ENCODE results near the gene INPPL1. TPM values are rescaled to one million over a fixed set of nuclear protein-coding genes. Genes with fewer than 3 reads are reported as not detected.
"Not testable (repeated sequence)": the region's sequence is repeated elsewhere in the genome, so short reads cannot be mapped to it uniquely, and the experiment has no call there.

The INPPL1 gene
- total RNA-seq, 1 donor from 2014 or later = 214 TPM

- no peak for DNase-seq (ENCODE audit: low spot score)
- no peaks in the 10 kb centered on the region for H3K36me3 Mint-ChIP-seq (ENCODE audit: low read depth)
These were observed 33.0 kb downstream of the INPPL1 start for GRCh38 chr11:72257570-72257969.

GRCh38 chr11:72259490-72259889 is 34.9 kb downstream of the INPPL1 start:
- no peaks in the 10 kb centered on the region for H3K9me3 Mint-ChIP-seq (ENCODE audit: low read depth)

More at GRCh38 chr11:72257570-72257969, 33.0 kb downstream of the INPPL1 start:
- peaks cover 16% of the 10 kb centered on the region for H3K27me3 Mint-ChIP-seq (ENCODE audit: low read depth)
- H3K27ac Mint-ChIP-seq (ENCODE audit: unreplicated experiment) = no peak overlapping the region
- H3K9me3 Mint-ChIP-seq (ENCODE audit: low read depth) = no peaks in the 10 kb centered on the region
- H3K4me3 Mint-ChIP-seq (ENCODE audit: unreplicated experiment) = no peak overlapping the region
- H3K4me1 Mint-ChIP-seq (ENCODE audit: low read depth) = peaks cover 3% of the 10 kb centered on the region
- no peak for TF ChIP-seq CTCF (IDR thresholded peaks at IDR 0.05)

GRCh38 chr11:72260574-72260973 is 36.0 kb downstream of the INPPL1 start:
- H3K27me3 Mint-ChIP-seq (ENCODE audit: low read depth) = peaks cover 2% of the 10 kb centered on the region
- no peak for TF ChIP-seq CTCF (IDR thresholded peaks at IDR 0.05)

More at GRCh38 chr11:72259490-72259889, 34.9 kb downstream of the INPPL1 start:
- DNase-seq (ENCODE audit: low spot score) = no peak
- peaks cover 12% of the 10 kb centered on the region for H3K4me1 Mint-ChIP-seq (ENCODE audit: low read depth)
- peaks cover 6% of the 10 kb centered on the region for H3K27me3 Mint-ChIP-seq (ENCODE audit: low read depth)
- H3K36me3 Mint-ChIP-seq (ENCODE audit: low read depth) = no peaks in the 10 kb centered on the region
- no peak overlapping the region for H3K4me3 Mint-ChIP-seq (ENCODE audit: unreplicated experiment)
- TF ChIP-seq CTCF (IDR thresholded peaks at IDR 0.05) = no peak
- H3K27ac Mint-ChIP-seq (ENCODE audit: unreplicated experiment) = no peak overlapping the region

GRCh38 chr11:72263361-72263760 is 38.8 kb downstream of the INPPL1 start:
- H3K9me3 Mint-ChIP-seq (ENCODE audit: low read depth) = no peaks in the 10 kb centered on the region
- no peak for TF ChIP-seq CTCF (IDR thresholded peaks at IDR 0.05)
- H3K36me3 Mint-ChIP-seq (ENCODE audit: low read depth) = no peaks in the 10 kb centered on the region
- H3K4me3 Mint-ChIP-seq (ENCODE audit: unreplicated experiment) = no peak overlapping the region
- no peak overlapping the region for H3K27ac Mint-ChIP-seq (ENCODE audit: unreplicated experiment)
- H3K27me3 Mint-ChIP-seq (ENCODE audit: low read depth) = no peaks in the 10 kb centered on the region
- peaks cover 16% of the 10 kb centered on the region for H3K4me1 Mint-ChIP-seq (ENCODE audit: low read depth)
- DNase-seq (ENCODE audit: low spot score) = no peak

More at GRCh38 chr11:72260574-72260973, 36.0 kb downstream of the INPPL1 start:
- no peak for DNase-seq (ENCODE audit: low spot score)
- Mint-ChIP-seq H3K27ac (ENCODE audit: unreplicated experiment) (no peak overlapping the region), H3K9me3 (ENCODE audit: low read depth) (no peaks in the 10 kb centered on the region), H3K4me1 (ENCODE audit: low read depth) (peaks cover 12% of the 10 kb centered on the region), H3K4me3 (ENCODE audit: unreplicated experiment) (no peak overlapping the region), H3K36me3 (ENCODE audit: low read depth) (no peaks in the 10 kb centered on the region)

DNA sequence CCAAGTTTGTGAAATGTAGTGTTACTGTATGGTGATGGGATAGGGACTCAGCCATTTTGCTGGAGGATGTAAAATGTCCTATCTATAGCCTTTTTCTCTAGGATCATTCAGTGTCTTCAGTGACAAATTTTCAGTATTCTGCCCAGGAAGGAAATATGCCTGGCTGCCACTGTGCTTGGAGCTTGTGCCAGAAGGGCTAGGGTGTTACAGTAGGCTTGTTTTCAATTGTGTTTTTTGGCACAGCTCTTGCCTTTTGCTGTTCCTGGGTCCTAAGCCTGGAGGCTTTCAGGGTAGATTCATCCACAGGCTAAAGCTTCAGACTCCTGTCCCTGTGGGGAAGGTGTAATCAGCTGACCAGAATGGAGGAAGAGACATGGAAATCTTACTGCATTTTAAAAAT is 41.4 kb downstream of the INPPL1 start:
- no peak for DNase-seq (ENCODE audit: low spot score)

DNA sequence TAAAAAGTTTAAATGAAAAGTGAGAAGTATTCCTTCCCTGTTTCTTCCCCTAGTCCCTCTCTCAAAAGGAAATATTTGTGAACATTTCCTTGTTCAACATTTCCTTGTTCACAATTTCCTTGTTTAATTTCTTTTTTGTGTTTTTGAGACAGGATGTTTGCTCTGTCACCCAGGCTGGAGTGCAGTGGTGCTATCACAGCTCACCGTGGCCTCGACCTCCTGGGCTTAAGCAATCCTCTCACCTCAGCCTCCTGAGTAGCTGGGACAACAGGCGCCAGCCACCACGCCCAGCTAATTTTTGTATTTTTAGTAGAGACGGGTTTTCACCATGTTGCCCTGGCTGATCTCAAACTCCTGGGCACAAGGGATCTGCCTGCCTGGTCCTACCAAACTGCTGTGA is 42.4 kb downstream of the INPPL1 start:
- peaks cover 16% of the 10 kb centered on the region for H3K4me1 Mint-ChIP-seq (ENCODE audit: low read depth)
- DNase-seq (ENCODE audit: low spot score); H3K9me3 Mint-ChIP-seq (ENCODE audit: low read depth); H3K4me3 Mint-ChIP-seq (ENCODE audit: unreplicated experiment); H3K36me3 Mint-ChIP-seq (ENCODE audit: low read depth); H3K27ac Mint-ChIP-seq (ENCODE audit: unreplicated experiment); H3K27me3 Mint-ChIP-seq (ENCODE audit: low read depth): not testable (repeated sequence)

More for the DNA sequence above, 41.4 kb downstream of the INPPL1 start:
- no peak overlapping the region for H3K4me3 Mint-ChIP-seq (ENCODE audit: unreplicated experiment)
- H3K9me3 Mint-ChIP-seq (ENCODE audit: low read depth) = no peaks in the 10 kb centered on the region
- peaks cover 10% of the 10 kb centered on the region for H3K27me3 Mint-ChIP-seq (ENCODE audit: low read depth)
- no peaks in the 10 kb centered on the region for H3K36me3 Mint-ChIP-seq (ENCODE audit: low read depth)
- TF ChIP-seq CTCF (IDR thresholded peaks at IDR 0.05) = no peak
- H3K4me1 Mint-ChIP-seq (ENCODE audit: low read depth) = peaks cover 16% of the 10 kb centered on the region
- H3K27ac Mint-ChIP-seq (ENCODE audit: unreplicated experiment) = no peak overlapping the region
